Measurements from ENCODE around the gene MAPK12.

MAPK12 gene

DNA sequence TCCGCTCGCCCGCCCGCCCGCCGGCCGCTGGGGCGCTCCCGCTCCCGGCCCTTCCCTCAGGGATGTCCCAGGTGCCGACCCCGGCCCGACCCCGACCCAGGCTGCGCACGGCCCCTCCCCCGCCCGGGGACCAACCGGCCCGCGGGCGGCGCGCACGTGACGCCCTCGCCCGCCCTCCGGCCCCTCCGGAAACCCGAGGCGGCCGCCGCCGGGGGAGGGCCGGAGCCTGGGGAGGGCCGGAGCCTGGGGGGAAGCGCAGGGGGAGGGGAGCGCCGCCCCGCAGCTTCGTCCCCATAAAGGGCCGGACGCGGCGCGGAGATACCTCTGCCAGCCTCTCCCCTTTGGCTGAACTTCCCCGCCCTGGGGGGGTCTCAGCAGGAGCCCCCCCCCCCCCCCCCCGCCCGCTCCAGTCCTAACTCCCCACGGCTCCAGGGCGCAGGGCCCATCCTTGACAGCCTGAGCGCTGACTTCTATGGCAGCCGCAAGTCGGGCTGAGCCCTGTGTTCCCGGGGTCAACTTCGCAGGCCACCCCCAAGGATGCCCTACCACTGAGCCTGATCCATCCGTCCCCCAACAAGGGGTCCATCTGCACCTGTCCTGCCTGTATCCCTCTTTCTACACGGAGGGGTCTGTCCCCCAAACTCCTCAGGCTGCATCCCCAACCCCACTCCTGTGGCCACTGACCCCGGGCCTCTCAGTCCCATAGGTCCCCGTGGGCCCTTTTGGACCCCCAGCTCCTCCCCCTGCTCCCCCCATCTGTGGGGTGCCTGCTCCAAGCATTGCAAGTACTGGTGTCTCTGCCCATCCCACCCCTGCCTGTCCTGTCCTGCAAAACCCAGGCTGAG, at the start of gene MAPK12:
Gene MAPK12 (minus strand): TSS at position 69 of the 845 bp plus-strand sequence. CDS start 174 bp downstream, outside the sequence.
- no peak for DNase-seq (ENCODE audit: low read depth)

DNA sequence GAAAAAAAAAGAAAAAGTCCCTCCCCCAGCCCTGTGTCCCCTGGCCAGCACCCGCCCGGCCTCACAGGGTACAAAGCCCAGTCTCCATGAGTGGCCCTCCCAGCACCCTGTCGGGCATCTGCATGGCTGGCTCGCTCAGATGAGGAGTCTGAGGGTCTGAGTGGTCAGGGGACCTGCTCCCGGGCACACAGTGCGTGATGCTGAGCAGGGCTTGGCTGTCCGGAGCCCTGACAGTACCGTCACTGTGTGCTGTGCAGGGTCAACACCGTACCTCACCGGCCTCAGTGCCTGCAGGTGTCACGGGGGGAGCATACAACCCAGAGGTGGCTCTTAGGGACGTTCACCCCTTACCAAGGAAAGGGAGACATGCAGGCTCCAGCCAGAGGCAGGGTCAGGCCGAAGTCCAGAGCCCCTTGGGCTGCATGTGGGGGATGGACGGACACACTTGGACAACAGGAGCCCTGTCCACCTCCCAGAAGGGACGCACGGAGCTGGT, 49.5 kb upstream of the MAPK12 start:
- no peak for DNase-seq (ENCODE audit: low read depth)

DNA sequence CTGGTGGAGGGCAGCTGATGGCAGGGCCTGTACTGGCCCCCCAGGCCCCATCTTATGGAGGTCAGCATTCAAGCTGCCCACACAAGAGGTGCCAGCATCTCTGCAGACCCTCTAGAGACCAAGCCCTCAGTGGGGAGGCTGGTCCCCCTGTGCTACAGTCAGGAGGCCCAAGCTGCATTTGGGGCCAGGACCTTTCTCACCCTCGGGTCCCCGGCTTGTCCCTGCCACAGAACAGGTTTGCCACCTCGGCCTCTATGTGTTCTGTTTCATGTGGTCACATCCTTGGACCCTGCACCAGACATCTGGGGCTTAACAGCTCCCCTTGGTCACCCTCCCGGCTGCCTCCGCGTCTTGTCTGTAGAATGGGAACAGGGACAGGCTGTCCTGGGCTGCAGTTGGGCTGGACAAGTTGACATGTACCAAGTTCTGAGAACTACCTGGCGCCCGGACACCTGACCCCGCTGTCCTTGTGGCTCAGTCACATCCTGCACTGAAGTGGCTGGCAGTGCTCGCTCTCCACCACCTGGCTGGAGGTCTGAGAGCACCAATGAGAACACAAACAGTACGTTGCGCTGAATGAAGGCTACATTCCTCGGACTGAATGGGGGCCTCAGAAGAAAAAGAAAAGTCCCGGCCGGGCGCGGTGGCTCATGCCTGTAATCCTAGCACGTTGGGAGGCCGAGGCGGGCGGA, 48.7 kb upstream of the MAPK12 start:
- DNase-seq (ENCODE audit: low read depth): no peak

DNA sequence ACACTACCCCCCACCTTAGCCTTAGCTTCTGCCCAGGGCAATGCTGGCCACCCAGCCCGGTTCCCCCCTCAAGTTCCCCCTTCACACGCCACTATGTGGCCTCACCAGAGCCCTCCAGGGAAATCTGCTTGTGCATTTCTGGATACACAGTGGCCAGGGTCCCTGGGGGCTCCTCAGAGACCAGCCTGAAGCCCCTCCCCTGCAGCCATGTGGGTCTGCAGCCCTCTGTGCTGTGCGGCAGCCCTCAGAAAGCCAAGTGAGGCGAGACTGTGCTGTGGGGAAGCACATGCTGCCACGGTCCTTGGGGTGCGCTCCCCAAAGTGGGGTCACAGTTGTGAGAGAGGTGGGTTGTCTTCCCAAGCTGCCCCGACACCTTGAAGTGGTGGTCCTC, 48.1 kb upstream of the MAPK12 start:
- no peak for DNase-seq (ENCODE audit: low read depth)

DNA sequence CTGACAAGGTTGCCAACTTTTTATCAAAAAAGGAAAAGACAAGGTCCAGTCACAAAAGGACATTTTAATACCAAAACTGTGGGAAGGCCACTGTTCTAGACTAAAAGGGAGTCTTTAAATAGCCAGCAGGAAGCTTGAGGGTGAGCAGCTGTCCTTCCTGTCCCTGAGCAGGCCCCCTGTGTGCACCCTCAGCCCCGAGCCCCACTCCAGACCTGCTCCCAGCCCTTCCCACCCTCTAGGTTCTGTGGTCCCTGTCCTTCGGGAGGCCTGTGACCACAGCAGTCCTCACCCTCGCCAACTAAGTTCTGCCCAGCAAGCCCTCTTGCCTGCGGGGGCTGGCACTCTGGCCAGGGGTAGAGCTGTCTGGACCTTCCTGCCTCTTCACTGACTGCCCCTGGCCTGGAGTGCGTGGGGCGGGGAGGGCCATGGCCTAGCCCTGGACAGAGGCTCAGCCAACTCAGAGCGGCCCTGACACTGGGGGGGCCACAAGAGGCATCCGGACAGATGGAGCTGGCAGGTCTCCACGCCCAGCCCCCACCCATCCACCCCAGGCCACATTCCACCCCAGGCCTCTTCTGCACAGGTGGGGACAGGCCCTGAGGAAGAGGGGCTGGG, 47.6 kb upstream of the MAPK12 start:
- DNase-seq (ENCODE audit: low read depth): no peak

DNA sequence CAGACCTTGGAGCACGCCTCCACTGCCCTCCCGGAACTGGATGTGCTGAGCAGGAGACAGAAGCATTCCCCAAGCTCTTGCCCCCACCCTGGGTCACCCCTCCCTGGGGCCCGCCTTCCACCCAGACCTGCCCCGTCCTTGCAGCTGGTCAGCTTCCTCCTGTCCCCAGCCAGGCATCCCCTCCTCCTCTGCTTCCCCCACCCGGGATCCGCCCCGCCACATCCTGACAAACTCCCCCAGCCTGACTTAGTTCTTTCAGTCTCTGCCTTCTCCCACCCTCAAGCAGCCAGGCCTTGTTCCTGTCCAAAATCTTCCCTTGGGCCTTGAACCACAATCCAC, 47.1 kb upstream of the MAPK12 start:
- DNase-seq (ENCODE audit: low read depth): no peak

DNA sequence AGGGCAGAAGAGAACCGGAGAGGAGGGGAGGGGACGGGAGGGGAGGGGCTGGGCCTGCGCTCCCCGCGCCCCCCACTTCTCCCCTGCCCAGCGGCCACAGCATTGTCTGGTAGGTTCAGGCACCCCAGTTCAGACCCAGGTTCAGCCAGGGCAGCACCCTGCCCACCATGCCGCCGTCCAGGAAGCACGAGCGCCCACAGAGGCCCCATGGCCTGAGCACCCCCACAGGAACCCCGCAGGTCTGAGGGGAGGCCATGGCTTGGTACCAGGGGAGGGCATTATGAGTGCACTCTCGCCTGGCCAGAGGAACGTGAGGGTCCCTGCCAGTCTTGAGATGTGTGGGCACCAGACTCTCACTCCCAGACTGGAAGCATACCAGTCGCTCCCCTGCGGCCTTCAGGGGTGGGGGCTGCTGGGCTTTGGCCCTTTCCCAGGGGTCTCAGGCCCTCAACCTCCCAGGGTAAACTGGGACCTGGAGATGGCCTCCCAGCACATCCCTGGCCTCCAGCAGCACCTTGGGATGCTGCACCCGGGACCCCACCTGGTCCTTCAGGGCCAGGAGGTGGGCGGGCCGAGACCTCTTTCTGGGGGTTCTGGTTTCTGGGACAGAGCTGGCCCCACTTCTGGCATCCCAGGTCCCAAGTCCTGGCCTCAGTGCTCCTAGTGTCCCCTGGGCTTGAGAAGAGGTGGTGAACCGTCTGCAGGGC, 46.6 kb upstream of the MAPK12 start:
- no peak for DNase-seq (ENCODE audit: low read depth)

DNA sequence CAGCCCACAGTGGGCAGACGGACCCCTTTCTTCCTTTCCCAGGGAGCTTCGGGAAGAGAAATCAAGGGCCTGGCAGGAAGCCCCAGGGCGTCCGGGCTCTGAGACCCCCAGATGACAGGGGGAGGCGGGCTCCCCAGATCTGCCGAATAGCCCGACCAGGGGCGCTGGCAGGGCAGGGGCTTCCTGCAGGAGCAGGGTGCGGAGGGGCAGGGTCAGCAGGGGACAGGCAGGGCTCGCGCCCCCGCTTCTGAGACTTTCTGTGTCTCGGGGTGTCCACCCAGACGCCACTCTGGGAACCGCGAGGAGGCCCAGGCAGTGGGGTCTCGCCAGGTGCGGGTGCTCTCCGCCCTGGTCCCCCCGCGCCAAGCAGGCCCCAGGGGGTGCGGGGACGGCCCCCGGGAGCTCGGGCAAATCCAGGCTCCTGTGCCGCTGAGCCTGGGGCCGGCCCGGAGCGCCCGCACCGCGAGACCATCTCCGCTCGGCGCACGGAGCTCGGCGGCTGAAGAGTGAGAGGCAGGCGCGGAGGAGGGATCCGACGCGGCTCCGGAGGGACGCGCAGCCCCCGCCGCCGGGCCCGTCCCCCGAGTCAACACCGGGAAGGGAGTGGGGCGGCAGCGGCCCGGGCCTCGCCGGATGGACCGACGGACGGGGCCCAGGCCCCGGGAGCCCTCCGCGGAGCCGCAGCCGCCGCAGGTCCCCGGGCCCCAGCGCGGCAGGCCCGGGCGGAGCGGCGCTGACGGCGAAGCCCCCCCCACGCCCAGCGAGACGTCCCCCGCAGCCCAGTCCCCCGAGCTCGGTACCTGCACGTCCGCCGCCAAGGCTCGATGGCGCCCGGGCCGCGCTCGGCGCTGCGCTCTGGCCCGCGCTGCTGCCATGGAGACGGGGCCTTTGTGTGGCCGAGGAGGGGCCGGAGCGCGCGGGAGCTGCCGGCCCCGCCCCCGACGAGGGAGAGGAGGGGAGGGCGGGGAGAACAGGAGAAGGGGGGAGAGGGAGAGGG, 45.6 kb upstream of the MAPK12 start, which contains the start of gene PLXNB2:
Gene PLXNB2 (minus strand): TSS at position 894 of the 997 bp plus-strand sequence. CDS start 17,062 bp downstream, outside the sequence.
- DNase-seq (ENCODE audit: low read depth): no peak

DNA sequence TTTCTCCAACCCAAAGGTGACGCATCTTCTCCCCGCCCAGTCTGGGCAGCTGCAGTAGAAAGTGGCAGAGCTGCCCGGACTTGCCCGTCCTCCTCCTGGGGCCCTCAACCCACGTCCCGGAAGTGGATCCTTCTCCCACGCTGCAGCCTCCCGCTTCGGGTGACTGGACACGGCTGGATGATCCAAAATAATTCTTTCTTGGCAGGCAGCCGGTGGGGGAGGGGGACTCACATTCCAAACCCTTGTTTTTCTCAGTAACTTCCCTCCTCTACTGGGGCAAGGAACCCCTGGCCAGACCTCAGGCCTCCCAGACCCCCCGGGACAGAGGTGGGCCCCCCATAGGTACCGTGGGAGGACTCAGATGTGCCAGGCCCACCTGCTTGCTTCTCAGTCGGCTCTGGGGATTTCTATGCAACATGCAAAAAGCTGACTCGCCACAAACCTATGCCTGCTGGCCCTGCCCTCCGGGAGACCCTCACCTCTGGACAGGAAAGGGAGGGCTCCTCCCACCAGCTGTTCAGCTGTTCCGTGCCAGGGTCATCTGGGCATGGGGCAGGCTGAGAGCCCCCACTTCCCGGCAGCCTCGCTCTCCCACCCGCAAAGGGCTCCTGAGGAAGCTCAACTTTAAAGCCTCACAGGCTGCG, 44.6 kb upstream of the MAPK12 start:
- DNase-seq (ENCODE audit: low read depth): no peak

DNA sequence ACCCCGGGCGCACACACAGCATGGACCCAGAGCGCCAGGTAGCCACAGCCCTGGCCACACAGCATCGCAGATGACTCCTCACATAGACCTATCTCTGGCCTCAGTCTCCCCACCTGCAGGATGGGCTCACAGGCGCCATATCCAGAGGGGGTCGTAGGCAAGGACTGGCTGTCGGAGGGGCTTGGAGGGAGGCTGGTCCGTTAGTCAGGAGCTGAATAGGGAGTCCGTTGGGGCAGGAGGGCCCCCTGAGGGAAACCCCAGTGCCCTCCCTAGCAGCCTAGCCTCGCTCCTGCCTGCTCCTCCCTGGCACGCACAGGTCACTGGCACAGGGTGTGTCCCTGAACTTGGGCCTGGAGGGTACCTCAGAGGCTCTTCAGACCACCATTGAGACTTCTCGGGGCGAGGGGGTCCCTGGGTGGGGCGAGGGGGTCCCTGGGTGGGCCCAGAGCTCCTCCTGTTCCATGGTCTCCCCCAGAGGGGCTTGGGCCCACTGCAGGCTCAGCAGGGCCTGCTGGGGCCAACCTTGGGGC, 44.0 kb upstream of the MAPK12 start:
- DNase-seq (ENCODE audit: low read depth): no peak

DNA sequence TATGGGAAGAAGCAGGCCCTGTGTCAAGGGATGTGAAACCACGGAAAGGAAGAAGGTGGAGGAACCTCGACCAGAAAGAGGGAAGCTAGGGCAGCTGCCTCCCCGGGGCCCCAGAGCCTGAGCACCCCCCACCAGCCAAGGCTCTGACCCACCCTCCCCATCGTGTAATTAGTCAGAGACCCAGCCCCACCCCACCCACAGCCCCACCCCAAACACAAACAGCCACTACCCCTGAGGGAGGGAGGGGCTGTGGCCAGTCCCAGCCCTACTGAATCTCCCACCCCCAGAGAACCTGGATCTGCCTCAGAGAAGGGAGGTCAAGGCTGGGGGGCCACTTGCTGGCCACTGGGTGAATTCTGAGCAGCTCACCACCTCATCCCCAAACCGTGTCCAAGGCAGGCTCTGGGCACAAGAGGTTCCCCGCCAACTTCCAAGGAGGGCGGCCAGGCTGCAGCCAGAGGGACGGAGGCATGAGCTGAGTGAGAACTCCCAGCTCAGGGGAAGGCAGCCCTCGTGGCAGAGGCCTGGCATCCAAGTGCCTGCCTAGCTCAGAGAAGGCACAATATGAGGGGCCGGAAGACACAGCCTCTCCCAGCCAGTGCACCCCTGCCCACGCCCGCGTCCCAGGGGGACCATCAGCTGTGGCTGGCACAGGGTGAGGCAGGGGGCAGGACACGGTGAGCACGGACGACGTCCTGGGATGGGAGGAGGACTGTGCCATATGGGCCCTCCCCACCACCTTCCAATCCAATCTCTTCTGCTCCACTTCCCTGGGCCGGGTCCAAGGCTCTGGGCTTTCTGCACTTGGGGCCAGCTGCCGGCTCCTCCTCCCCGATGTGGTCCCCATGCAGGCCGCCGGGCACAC, 43.3 kb upstream of the MAPK12 start:
- no peak for DNase-seq (ENCODE audit: low read depth)

DNA sequence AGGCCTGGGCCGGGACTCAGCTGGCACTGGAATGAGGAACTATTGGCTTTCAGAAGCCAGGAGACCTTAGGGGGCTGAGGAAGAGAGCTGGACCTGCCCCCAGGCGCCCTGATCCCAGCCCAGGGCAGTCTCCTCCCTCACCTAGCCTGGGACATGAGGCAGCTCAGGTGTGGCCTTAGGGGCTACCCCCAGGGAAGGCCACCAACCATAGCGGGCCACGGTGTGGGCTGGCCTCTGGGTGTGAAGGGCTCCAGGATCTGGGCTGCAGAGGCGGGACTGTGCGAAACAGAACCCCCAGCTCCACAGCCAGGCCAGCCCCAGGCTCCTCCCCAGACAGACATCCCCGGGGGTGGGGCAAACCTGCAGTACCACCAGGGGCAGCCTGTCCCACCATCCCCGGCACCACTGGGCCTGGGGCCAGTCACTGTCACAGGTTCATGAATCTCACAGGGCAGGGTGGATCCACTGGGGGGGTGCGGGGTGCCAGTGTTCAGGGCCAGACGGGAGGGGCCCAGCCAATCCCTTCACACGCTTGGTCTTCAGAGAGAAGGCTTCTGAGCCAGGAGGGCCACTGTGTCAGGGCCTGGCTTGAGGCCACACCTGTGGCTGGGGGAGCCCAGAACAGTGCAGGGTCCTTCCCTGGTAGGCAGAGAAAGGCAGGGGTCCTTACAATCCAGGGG, 42.5 kb upstream of the MAPK12 start:
- no peak for DNase-seq (ENCODE audit: low read depth)

DNA sequence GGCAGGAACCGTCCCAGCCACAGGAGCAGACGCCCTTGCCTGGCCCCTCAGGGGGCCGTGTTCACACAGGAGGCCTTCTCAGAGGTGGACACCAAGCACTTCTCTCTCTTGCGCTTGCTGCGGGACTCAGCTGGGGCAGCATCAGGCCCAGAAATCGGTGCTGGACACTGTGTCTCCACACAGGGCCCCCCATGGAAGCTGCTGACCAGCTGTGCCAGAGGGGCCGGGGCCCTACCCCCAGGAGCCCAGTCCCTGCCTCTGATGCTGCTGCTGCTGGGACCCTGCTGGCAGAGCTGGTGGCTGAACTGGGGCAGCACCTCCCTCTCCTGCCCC, 42.0 kb upstream of the MAPK12 start:
- no peak for DNase-seq (ENCODE audit: low read depth)

DNA sequence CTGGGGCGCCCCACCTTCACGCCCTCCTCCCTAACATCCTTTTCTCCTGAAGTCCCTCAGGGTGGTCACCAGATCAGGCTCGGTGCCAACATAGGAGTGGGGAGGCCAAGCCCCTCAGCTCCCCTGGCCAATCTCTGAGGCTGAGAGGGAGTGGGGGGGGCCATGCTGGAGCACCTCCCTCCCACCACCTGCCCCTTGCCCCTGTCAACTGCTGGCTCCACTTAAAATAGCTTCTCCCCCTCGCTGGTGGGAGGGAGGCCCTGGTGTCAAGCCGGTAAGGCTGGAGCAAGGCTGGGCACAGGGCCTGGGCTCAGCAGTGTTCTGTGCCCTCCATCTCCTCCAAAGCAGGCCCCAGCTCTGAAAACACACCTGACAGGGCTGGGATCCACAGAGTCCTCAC, 41.1 kb upstream of the MAPK12 start:
- no peak for DNase-seq (ENCODE audit: low read depth)

DNA sequence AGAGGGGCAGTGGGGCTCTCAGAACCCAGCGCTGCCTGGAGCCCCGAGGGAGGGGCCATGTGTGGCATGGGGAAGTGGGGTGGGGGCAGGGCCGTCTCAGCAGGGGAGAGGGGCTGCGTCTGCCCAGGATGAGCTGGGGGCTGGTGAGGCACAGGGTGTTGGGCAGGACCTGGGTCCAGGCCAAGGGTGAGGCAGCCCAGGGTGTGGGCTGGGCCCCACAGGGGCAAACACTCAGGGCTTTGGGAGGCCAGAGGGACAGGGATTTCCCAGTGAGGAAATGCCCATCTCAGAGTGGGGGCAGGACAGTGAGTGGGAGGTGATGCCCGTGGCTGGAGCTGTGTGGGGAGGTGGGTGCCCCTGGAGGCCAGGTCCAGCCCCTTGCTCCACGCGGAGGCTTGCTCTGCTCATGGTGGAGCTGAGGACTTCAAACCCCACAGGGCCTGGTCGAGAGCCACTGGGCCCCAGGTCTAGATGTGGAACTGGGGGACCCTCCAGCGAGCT, 40.6 kb upstream of the MAPK12 start:
- DNase-seq (ENCODE audit: low read depth): no peak

DNA sequence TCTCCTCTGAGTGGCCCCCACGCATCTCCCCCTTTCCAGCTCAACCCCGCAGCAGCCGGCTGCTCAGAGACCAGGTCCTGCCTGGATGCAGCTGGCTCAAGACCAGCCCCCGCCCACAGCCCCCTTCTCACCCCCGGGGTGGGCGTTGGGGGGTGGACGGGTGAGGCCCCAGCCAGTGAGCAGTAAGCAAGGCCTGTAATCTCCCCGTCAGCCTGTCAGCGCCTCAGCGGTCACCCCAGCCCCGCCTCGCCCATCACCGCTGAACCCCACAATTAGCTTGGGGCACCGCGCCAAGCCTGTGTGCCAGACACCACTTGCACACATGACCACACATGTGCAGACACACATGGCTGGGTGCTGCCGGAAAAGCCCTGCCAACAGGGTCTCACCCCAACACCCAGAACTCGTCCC, 40.1 kb upstream of the MAPK12 start:
- no peak for DNase-seq (ENCODE audit: low read depth)

DNA sequence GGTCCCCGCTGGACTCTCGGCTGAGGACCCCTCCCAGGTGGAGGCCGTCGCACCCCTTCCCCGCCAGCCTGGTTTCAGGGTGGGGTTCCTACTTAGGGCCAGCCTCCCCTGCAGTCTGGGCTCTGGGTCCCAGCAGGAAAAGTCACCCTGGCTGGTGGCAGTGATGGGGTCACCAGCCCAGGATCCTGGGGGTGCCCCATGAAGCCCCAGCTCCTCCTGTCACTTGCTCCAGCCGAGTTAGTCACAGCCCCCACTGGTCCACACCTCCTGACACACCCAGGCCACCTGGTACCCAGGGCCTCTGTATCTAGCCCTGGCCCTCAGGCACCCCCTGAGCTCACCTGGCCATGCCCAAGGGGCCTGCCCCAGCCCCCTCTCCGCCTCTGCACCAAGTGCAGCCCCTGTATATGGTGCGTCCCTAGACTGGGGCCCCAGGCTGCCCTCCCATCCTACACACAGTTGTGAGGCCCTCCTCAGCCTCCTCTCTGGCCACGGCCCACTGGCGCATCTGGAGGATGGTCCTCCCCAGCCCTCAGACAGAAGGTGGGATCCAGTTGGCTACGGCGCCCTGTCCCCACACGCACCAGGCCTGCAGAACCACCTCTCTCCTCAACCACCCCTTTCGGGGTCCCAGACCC, 39.3 kb upstream of the MAPK12 start:
- no peak for DNase-seq (ENCODE audit: low read depth)
